Endothelial cell of umbilical vein (primary cell): Measurements from ENCODE around the gene ADAMTSL3.

ENCODE experiments used
- CTCF ChIP-seq, 2 donors: IDR thresholded peaks; 1 replicate in 1 of 2; 2 replicates in 1 of 2; pipeline ENCODE4 v1.5.1; 2011; ENCODE audit warnings: low read length in 2 of 2, mild to moderate bottlenecking in 2 of 2, moderate library complexity in 2 of 2, control low read depth in 1 of 2, inconsistent platforms in 1 of 2, low read depth in 1 of 2; ENCODE audit not compliant: insufficient read depth in 1 of 2; ENCODE audit errors: extremely low read depth in 1 of 2
- EZH2 ChIP-seq: IDR thresholded peaks from 2 replicates; pipeline ENCODE4 v1.6.1; 2012; ENCODE audit warnings: borderline replicate concordance, low read depth, mild to moderate bottlenecking, moderate library complexity, low read length, inconsistent platforms; ENCODE audit not compliant: severe bottlenecking
- MYC ChIP-seq: IDR thresholded peaks from one replicate; pipeline ENCODE4 v1.6.1; 2011; ENCODE audit warnings: mild to moderate bottlenecking, low read depth, low read length
- POLR2AphosphoS5 ChIP-seq: IDR thresholded peaks from 2 replicates; pipeline ENCODE4 v1.6.1; 2012; ENCODE audit warnings: low read depth, mild to moderate bottlenecking, control low read depth, low read length, moderate library complexity; ENCODE audit not compliant: insufficient read depth

GRCh38 chr15:83955806-83956265 is 301.9 kb downstream of the ADAMTSL3 start:
- no peak for TF ChIP-seq CTCF (IDR thresholded peaks at IDR 0.05; ENCODE audit: extremely low read depth in 1 of 2, insufficient read depth in 1 of 2, low read depth in 1 of 2, low read length in 2 of 2)
- no peak for TF ChIP-seq POLR2AphosphoS5
- TF ChIP-seq MYC = no peak
- TF ChIP-seq EZH2 = no peak
